OCI-LY1 (cell line): ENCODE measurements around the gene ADGRG3.

Experiments
- H2AFZ ChIP-seq: fragments of 200-600 bp; sonication (generic), shearing (Covaris generic); 2 replicates; pipeline ENCODE4 v1.6.0; 2014; ENCODE audit warnings: antibody characterized with exemption, mild to moderate bottlenecking, low read length
- H3F3A ChIP-seq: fragments of 200-600 bp; sonication (generic), shearing (Covaris generic); 2 replicates; pipeline ENCODE4 v1.6.0; 2014; ENCODE audit warnings: mild to moderate bottlenecking, antibody characterized with exemption, low read length, moderate library complexity; ENCODE audit not compliant: insufficient read depth
- H3K27ac ChIP-seq: fragments of 200-600 bp; sonication (generic); 2 replicates; pipeline ENCODE4 v1.5.1; 2014; ENCODE audit warnings: low read length, mixed run types, mild to moderate bottlenecking, low read depth; ENCODE audit not compliant: poor library complexity, severe bottlenecking
- H3K27me3 ChIP-seq: fragments of 200-600 bp; sonication (generic); 2 replicates; pipeline ENCODE4 v1.6.0; 2014; ENCODE audit warnings: antibody characterized with exemption, mild to moderate bottlenecking, low read length, moderate library complexity; ENCODE audit not compliant: insufficient read depth
- H3K36me3 ChIP-seq: fragments of 200-600 bp; sonication (generic); 2 replicates; pipeline ENCODE4 v1.6.1; 2014; ENCODE audit warnings: mild to moderate bottlenecking, antibody characterized with exemption, low read length, moderate library complexity, mixed read lengths; ENCODE audit not compliant: insufficient read depth
- H3K4me1 ChIP-seq: fragments of 200-600 bp; sonication (generic); 2 replicates; pipeline ENCODE4 v1.5.1; 2014; ENCODE audit warnings: mild to moderate bottlenecking, low read length, moderate library complexity; ENCODE audit not compliant: insufficient read depth, severe bottlenecking
- H3K4me2 ChIP-seq: fragments of 200-600 bp; sonication (generic), shearing (Covaris generic); 2 replicates; pipeline ENCODE4 v1.6.1; 2014; ENCODE audit warnings: low read length
- H3K4me3 ChIP-seq: fragments of 200-600 bp; sonication (generic); 2 replicates; pipeline ENCODE4 v1.5.1; 2014; ENCODE audit warnings: low read length, low read depth, mild to moderate bottlenecking, mixed read lengths; ENCODE audit not compliant: poor library complexity, severe bottlenecking
- H3K79me2 ChIP-seq: fragments of 200-600 bp; shearing (Covaris generic); 2 replicates; pipeline ENCODE4 v1.6.1; 2016; ENCODE audit warnings: mixed run types, low read length, mixed read lengths; ENCODE audit not compliant: insufficient read depth
- H3K9ac ChIP-seq: fragments of 200-600 bp; sonication (generic), shearing (Covaris generic); 2 replicates; pipeline ENCODE4 v1.6.1; 2014; ENCODE audit warnings: mild to moderate bottlenecking, low read length, mixed read lengths
- H3K9me2 ChIP-seq: fragments of 200-600 bp; sonication (generic), shearing (Covaris generic); 2 replicates; pipeline ENCODE4 v1.6.1; 2014; ENCODE audit warnings: low read depth, mild to moderate bottlenecking, low read length, mixed read lengths
- H3K9me3 ChIP-seq: fragments of 200-600 bp; shearing (Covaris generic); 2 replicates; pipeline ENCODE4 v1.6.1; 2014; ENCODE audit warnings: low read length, mixed read lengths
- H4K20me1 ChIP-seq: fragments of 200-600 bp; sonication (generic), shearing (Covaris generic); 2 replicates; pipeline ENCODE4 v1.6.0; 2016; ENCODE audit warnings: mild to moderate bottlenecking, low read length; ENCODE audit not compliant: insufficient read depth
- CTCF ChIP-seq: fragments of 200-600 bp; sonication (generic), shearing (Covaris generic); IDR thresholded peaks from 2 replicates; pipeline ENCODE4 v1.5.1; 2017; ENCODE audit warnings: mild to moderate bottlenecking, antibody characterized with exemption, low read length, moderate library complexity, mixed read lengths
- EZH2 ChIP-seq: fragments of 200-600 bp; sonication (generic), shearing (Covaris generic); IDR thresholded peaks from 2 replicates; pipeline ENCODE4 v1.8.0; 2017; ENCODE audit warnings: borderline replicate concordance, mixed run types, mild to moderate bottlenecking, antibody characterized with exemption, low read length, moderate library complexity, mixed read lengths

The ADGRG3 gene

GRCh38 chr16:57699899-57700298 lies 31.8 kb downstream of the ADGRG3 start:
- H3K9me3 ChIP-seq: no peaks in the 10 kb centered on the region
- no peaks in the 10 kb centered on the region for H4K20me1 ChIP-seq
- no peaks in the 10 kb centered on the region for H3K9me2 ChIP-seq
- no peaks in the 10 kb centered on the region for H3K79me2 ChIP-seq
- H3K4me2 ChIP-seq: no peak overlapping the region
- no peaks in the 10 kb centered on the region for H3F3A ChIP-seq
- H3K36me3 ChIP-seq: no peaks in the 10 kb centered on the region
- no peak overlapping the region for H2AFZ ChIP-seq
- H3K4me1 ChIP-seq: no peaks in the 10 kb centered on the region
- H3K4me3 ChIP-seq: no peak overlapping the region
- TF ChIP-seq EZH2 (no peak), CTCF (no peak)
- no peak overlapping the region for H3K27ac ChIP-seq
- no peak overlapping the region for H3K9ac ChIP-seq
- H3K27me3 ChIP-seq: no peaks in the 10 kb centered on the region; the same call in 1 of the 2 replicates

GRCh38 chr16:57700781-57701551 lies 32.9 kb downstream of the ADGRG3 start:
- Histone ChIP-seq H4K20me1 (no peaks in the 10 kb centered on the region), H3K27ac (no peak overlapping the region), H2AFZ (no peak overlapping the region)

GRCh38 chr16:57701759-57702371 lies 33.8 kb downstream of the ADGRG3 start:
- Histone ChIP-seq H3K27ac (no peak overlapping the region), H2AFZ (no peak overlapping the region), H3K4me1 (no peaks in the 10 kb centered on the region), H3K9me3 (no peaks in the 10 kb centered on the region), H3F3A (no peaks in the 10 kb centered on the region), H3K9ac (no peak overlapping the region), H3K27me3 (no peaks in the 10 kb centered on the region; the same call in 1 of the 2 replicates), H3K4me3 (no peak overlapping the region), H4K20me1 (no peaks in the 10 kb centered on the region), H3K36me3 (no peaks in the 10 kb centered on the region), H3K9me2 (no peaks in the 10 kb centered on the region), H3K4me2 (no peak overlapping the region), H3K79me2 (no peaks in the 10 kb centered on the region)
- TF ChIP-seq CTCF: no peak
- no peak for TF ChIP-seq EZH2

More at GRCh38 chr16:57700781-57701551, 32.9 kb downstream of the ADGRG3 start:
- no peak for TF ChIP-seq EZH2
- TF ChIP-seq CTCF: no peak
- Histone ChIP-seq H3F3A (no peaks in the 10 kb centered on the region), H3K9ac (no peak overlapping the region), H3K36me3 (no peaks in the 10 kb centered on the region), H3K9me3 (no peaks in the 10 kb centered on the region), H3K4me3 (no peak overlapping the region), H3K27me3 (no peaks in the 10 kb centered on the region; the same call in 1 of the 2 replicates), H3K9me2 (no peaks in the 10 kb centered on the region), H3K79me2 (no peaks in the 10 kb centered on the region), H3K4me1 (no peaks in the 10 kb centered on the region), H3K4me2 (no peak overlapping the region)
